Fibroblast of pulmonary artery (primary cell): ENCODE data around the gene LHX5.

Experiments used
- DNase-seq: peaks from one replicate; pipeline ENCODE4 v3.0.0-alpha.2; 2010; ENCODE audit warnings: low read depth
- H3K4me3 ChIP-seq: replicated peaks from 2 replicates; pipeline ENCODE4 v1.5.1; 2011; ENCODE audit warnings: low read depth, mild to moderate bottlenecking, control low read depth, low read length, moderate library complexity
- TF ChIP-seq, protein P1 (sequence below): IDR thresholded peaks from 2 replicates; pipeline ENCODE4 v1.5.1; 2011; ENCODE audit warnings: mild to moderate bottlenecking, control low read depth, low read length, inconsistent platforms; ENCODE audit errors: missing control alignments

Gene LHX5

DNA sequence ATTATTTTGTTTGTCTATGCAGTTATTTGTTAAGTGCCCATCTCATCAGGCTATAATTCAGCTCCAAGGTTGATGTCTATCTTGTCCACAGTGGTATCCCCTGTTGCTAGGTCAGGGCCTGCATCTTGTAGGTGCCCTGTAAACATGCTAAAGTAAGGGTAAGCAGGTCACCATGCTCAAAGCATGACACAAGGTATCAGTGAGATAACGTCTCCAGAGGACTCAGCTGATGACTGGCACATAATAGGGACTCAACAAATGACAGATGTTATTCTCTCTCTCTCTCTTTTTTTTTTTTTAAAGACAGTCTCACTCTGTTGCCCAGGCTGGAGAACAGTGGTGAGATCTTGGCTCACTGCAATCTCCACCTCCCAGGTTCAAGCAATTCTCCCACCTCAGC, 47.2 kb downstream of the LHX5 start:
- TF ChIP-seq, protein P1, sequence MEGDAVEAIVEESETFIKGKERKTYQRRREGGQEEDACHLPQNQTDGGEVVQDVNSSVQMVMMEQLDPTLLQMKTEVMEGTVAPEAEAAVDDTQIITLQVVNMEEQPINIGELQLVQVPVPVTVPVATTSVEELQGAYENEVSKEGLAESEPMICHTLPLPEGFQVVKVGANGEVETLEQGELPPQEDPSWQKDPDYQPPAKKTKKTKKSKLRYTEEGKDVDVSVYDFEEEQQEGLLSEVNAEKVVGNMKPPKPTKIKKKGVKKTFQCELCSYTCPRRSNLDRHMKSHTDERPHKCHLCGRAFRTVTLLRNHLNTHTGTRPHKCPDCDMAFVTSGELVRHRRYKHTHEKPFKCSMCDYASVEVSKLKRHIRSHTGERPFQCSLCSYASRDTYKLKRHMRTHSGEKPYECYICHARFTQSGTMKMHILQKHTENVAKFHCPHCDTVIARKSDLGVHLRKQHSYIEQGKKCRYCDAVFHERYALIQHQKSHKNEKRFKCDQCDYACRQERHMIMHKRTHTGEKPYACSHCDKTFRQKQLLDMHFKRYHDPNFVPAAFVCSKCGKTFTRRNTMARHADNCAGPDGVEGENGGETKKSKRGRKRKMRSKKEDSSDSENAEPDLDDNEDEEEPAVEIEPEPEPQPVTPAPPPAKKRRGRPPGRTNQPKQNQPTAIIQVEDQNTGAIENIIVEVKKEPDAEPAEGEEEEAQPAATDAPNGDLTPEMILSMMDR = no peak
- no peak for DNase-seq
- no peak overlapping the region for H3K4me3 ChIP-seq

DNA sequence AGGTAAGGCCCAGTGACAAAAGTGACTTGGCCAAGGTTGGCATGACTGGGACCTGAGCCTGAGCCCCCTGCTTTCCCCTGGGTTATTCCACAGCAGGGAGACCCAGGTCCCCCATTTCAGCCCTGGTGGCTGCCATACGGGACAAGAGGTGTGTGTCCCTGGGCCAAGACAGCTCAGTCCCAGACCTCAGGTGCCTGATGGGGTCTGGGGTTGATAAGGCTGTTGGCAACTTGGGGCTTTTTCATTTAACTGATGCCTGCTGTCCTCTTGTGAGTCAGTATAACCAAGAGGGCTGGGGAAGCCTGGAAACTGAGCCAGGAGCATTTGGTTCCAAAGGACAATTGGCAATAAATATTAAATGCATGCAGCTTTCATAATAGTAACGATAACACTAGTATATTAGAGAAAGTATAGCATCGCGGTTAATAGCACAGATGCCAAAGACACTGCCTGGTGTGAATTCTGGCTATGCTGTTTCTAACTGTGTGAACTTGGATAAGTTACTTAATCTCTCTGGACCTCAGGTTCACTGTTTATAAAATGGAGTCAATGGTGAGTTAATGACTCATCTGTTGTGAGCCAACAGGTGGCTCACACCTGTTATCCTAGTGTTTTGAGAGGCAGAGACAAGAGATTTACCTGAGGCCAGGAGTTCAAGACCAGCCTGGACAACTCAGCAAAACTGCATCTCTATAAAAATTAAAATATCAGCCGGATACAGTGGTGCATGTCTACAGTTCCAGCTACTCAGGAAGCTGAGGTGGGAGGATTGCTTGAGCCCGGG, 48.6 kb downstream of the LHX5 start:
- DNase-seq = no peak
- TF ChIP-seq, protein P1 = no peak
- H3K4me3 ChIP-seq = peak overlapping the region; percentile 79

DNA sequence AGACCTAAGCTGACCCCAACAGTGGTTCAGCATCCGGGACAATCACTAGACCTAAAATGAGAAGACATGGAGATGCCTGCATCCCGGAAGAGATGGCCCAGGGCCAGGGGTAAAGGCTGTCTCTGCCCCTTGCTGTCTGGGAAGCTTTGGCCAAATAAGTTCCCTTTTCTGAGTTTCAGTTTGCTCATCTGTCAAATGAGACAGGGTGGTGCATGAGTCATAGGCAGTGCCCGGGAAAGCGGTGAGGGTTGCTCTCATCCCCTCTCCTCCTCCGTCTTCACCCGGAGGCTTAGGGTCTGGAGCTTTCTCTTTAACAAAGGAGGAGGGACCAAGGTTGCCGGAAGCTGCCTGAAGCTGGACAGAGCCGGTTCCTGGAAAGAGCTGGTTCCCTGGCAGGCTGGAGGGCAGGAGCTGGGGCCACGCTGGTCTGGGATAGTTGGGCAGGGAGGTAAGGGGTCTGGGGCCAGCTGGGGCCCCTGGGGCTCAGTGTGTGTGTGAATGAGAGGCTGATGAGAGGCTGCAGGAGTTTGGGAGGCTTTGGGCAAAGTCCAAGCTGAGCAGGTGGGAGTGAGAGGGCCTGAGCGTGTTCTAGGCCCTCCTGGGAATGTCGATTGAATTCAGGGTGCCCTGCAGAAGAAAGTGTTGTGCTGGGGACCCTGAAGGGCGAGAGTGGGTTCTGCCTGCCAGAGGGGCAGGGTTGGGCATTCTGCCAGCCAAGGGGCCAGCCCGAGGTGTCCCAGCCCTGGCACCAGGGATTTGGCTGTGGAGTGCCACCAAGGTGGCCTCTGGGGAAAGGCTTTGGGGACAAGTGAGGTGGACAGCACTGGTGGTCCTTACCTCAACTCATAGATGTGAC, 49.4 kb downstream of the LHX5 start, which contains the start of gene SDSL:
TSS of gene SDSL (plus strand) at position 351 of the 856 bp plus-strand sequence. CDS start 5,603 bp downstream, outside the sequence.
- H3K4me3 ChIP-seq = peak within 1 kb of the TSS; percentile 79
- DNase-seq = peak; percentile 82
- TF ChIP-seq, protein P1 = no peak

DNA sequence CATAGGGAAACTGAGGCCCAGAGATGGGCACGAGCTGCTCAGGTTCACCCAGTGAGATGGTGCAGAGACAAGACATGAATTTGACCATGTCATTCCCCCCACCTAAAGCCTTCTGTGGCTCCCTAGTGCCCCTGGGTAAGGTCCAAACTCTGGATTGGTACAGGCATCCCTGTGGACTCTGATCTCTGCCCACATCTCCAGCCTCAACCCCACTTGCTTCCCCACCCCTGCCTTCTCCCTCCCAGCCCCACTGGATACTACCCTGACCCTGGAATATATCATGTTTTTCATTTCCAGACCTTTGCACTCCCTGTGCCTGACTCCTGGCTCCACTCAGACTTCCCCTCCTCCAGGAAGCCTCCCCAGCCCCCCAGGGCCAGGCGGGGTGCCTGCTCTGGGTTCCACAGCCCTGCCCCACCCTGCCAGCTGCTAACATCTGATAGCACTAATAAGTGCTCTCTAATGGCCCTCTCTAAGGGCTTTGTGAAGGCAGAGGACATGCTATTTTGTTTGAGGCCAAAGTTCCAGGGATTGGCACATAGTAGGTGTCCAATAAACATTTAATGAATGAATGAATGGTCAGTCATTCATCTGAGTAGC, 50.6 kb downstream of the LHX5 start:
- DNase-seq = no peak
- TF ChIP-seq, protein P1 = no peak
- no peak overlapping the region for H3K4me3 ChIP-seq

DNA sequence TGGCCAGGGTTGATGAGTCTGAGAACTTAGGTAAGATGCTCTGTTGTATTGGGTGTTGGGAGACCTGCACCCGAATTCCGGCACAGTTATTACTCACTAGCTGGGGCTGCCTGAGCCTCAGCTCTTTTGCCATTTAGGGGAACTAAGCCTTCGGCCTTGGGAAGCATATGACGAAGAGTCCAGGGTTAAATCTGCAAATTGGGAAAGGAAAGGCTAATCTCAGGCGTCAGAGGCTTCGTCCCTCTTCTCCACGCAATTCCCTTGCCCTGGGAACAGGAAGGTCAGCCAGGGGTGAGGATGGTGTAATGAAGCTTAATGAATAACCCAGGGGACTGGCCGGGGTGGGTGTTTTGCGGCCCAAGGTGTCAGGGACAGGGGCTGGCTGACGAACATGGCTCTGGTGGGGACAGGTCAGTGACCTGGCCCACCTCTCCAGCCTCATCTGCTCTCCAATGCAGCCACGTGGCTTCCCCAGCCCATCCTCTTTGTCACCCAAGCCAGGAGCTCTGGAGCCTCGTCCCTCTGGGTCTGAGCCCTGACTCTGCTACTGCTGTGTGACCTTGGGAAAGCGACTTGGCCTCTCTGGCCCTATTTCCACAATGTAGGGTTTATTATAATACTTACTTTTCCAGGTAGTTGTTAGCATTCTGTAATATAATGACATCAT, 53.3 kb downstream of the LHX5 start:
- no peak overlapping the region for H3K4me3 ChIP-seq
- TF ChIP-seq, protein P1 = no peak
- peak; percentile 63 for DNase-seq

DNA sequence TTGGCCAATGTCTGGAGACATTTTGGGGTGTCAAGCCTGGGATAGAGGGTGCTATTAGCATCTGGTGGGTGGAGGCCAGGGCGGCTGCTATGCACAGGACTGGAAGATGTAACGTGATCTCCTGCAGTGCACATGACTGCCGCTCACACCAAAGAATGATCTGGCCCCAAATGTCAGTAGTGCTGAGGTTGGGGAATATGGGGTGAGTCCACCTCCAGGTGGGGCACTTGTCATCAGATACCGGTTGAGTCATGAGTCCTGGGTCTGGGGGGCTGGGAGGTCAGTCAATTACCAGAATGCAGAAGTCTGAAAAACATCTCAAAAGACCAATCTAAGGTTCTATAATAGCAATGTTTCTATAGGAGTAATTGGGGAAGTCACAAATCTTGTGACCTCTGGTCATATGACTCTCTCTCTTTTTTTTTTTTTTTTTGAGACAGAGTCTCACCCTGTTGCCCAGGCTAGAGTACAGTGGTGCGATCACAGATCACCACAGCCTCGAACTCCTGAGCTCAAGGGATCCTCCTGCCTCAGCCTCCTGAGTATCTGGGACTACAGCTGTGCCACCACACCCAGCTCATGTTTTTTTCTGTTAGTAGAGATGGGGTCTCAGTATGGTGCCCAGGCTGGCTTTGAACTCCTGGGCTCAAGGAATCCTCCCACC, 55.4 kb downstream of the LHX5 start:
- DNase-seq = no peak

More for the DNA sequence above, 55.4 kb downstream of the LHX5 start:
- TF ChIP-seq, protein P1 = no peak
- no peak overlapping the region for H3K4me3 ChIP-seq
